ENCODE results near the gene SAMD8.
"Not testable (repeated sequence)": the region's sequence is repeated elsewhere in the genome, so short reads cannot be mapped to it uniquely, and the experiment has no call there.

SAMD8 gene

GRCh38 chr10:75107756-75108683 lies 3.4 kb upstream of the SAMD8 start:
- DNase-seq = no peak

DNA sequence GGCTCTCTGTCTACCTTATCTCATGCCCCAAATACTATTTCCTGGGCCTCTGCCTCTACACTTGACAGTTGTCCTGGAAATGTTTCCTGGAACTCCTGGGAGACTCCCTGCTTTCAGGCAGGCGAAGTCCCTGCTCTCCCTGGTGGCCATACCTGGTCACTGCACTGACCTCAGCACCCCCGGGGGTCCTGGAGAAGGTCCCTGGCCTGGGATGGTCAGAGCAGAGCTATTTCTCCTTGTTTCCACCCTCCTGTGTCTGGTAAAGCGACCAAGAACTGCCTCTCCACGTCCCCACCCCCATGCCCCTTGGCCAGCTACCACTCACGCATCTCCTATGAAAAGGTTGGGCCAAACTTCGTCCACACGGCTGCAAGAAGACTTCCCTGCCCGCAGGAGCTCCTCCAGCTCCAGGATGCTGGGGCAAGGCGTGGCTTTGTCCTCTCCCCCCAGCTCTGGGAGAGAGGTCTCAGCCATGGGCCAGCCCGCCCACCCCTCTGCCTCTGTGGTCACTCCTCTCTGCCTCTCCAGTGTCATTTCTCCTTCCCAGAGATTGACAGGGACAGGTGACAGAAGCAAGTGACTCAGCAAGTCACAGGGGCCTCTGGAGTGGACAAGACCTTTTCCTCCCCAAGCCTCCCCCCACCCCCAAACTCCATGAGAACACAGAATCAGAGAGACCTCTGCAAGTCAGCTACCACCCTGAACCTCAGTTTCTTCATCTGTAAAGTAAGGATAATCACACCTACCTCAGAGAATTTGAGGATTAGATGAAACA lies 2.6 kb upstream of the SAMD8 start:
- DNase-seq = no peak

GRCh38 chr10:75109459-75109778 lies 2.0 kb upstream of the SAMD8 start:
- no peak for DNase-seq

DNA sequence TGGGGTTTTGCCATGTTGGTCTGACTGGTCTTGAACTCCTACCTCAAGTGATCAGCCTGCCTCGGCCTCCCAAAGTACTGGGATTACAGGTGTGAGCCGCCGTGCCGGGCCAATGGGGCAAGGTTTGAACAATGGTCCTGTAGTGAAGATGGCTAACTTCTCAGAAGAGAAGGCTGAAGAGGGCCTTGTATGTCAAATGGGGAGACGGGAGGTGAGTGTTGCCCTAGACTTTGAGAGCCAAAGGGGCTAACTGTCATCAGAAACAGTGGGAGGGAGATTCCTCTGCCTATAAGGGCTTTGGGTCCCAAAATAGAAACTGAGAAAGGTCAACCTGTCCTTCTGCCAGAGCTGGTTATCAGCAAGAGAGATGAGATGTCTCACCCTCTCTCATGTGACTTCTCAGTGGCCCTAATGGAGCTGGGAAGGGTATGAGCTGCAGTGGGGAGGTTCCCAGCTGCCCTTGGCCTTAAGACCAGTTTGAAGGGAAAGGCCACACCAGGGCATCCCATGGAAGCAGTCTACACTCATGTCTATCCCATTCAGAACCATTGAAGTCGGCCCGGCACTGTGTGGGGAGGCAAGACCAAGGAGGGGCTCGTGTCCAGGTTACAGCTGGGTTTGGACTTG lies 1.3 kb upstream of the SAMD8 start:
- no peak for DNase-seq

DNA sequence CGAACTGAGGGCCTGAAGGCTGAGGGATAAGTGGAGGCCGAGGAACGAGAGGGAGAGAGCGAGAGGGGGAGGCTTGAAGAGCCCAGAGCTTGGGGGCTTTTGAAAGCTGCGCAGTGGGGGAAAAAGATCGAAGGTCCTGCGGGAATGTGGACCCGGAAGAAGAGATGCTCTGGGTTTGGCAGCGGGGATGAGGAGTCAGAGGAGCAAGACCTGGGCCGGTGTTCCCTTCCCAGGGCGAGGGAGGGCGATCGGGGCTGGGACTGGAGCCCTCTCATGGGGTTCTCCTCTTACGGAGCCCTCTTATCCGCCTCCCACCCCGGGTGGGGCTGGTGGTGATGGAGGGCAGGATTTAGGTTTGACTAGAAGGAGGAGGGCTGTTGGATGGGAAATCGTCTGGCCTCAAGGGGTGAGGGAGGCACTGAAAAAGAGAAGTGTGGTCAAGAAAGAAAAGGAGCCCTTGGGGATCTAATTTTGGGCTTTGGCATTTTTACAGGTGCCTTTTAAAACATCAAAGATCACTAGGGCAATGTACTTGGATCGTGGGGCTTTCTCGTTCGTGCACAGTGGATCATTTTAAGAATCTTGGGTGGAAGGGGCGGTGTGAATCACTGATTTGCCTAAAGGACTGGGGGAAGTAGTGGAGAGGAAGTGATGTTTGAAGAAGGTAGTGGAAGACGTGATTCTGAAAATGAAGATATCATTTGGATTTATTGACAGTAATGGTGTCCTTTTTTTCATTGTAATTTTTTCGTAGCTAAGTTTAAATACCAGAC lies 637 bp downstream of the SAMD8 start:
- peak; percentile 46 for DNase-seq

DNA sequence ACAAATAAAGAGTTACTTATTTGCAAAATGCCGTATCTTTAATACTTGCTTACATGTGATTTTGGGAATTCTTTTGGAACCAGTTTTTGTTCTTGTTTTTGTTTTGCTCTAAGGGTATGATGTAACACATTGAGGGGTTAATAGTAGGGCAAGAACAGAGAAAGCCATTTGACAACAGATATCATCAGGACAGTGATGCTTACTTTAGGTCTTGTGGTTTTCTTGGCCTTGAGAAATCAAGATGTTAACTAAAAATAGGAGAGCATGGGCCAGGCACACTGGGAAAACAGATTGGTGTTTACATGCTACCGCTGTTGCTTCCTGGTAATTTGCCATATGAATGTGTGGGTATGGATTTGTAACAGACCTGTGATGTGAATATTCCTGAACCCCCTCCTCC lies 3.7 kb downstream of the SAMD8 start:
- DNase-seq = no peak

- DNase-seq = not testable (repeated sequence)
Measured at GRCh38 chr10:75116941-75117775, 5.7 kb downstream of the SAMD8 start.

DNA sequence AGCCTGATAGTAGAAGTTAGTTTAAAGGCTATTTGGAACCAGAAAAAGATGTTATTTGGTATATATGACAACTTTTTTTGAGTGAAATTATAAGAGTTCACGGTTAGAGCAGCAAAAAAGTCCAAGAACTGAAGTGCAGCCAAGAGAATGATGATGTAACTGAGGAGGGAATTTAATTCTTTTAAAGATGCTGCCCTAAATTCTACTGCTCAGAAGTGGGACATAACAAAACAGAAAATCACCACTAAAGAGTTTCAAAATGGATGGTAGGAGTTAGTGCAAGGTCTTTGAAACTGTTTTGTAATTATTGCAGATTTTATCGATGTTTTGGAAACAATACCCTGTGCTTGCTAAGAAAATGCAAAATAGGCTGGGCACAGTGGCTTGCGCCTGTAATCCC lies 6.5 kb downstream of the SAMD8 start:
- no peak for DNase-seq

DNA sequence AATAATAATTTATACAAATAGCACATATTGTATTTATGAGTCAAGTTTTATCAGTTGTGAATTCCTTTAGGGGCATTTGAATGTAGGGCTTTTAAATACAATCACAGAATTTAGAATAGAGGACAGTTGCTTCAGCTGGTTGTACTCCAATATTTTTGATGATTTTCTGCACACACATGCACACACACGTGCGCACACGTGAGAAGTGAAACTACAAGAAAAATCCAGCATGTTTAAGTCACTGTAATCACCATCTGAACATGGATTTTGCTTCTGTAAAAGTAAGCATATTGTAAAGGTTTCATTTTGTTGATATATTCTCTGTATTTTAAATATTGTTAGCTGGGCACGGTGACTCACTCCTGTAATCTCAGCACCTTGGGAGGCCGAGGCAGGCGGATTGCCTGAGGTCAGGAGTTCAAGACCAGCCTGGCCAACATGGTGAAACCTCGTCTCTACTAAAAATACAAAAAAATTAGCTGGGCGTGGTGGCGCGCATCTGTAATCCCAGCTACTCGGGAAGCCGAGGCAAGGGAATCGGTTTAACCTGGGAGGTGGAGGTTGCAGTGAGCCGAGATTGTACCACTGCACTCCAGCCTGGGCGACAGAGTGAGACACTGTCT lies 8.1 kb downstream of the SAMD8 start:
- DNase-seq = not testable (repeated sequence)

DNA sequence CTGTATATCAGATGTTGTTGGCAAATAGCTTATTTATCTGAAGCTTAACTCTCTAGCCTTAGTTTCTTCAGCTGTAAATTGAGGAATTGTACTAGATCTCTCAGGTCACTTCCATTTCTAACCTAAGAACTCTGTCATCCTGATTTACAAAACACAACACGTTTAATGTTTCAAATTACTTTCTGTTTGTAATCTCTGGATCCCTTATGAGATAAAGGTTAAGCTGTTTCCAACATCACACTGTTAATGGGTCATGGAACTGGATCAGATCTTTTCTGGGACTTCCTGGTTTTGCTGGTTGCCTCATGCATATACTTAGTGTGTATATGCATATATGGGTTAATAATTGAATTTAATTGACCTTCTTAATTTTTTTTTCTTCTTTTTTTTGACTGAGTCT lies 9.9 kb downstream of the SAMD8 start:
- DNase-seq = no peak

GRCh38 chr10:75122505-75122904 lies 11.0 kb downstream of the SAMD8 start:
- no peak for DNase-seq

DNA sequence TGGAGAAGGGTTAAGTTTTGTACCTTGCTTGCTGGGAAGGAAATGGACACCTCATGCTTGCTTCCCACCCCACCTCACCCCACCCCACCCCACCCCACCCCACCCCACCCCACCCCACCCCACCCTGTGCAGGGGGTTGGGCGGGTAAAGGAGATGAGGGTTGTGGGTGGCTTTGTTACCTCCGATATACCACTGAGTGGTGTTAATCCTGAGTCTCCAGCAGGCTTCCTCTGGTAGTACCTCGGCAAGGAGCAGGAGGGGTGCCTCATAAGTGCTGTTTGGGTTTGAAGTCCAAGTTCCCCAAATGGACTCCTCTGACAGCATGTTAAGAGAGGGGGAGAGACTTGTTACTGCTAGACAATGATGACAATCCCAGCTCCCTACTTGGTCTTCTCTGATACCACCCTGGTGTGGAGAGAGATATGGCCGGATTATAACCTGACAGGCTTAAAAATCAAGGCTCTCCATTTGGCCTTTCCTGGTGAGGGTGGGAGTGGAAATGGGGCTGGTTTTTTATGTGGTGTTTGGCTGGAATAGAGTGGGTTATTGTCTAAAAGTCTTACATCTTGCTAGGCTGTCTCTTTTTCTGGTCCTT lies 11.7 kb downstream of the SAMD8 start:
- DNase-seq = no peak

GRCh38 chr10:75126277-75126676 lies 14.8 kb downstream of the SAMD8 start:
- DNase-seq = no peak

GRCh38 chr10:75127471-75127870 lies 16.0 kb downstream of the SAMD8 start:
- DNase-seq = no peak

- DNase-seq = not testable (repeated sequence)
Measured at GRCh38 chr10:75128985-75129384, 17.5 kb downstream of the SAMD8 start.

GRCh38 chr10:75129537-75129936 lies 18.1 kb downstream of the SAMD8 start:
- no peak for DNase-seq

GRCh38 chr10:75133701-75134100 lies 22.2 kb downstream of the SAMD8 start:
- not testable (repeated sequence) for DNase-seq

DNA sequence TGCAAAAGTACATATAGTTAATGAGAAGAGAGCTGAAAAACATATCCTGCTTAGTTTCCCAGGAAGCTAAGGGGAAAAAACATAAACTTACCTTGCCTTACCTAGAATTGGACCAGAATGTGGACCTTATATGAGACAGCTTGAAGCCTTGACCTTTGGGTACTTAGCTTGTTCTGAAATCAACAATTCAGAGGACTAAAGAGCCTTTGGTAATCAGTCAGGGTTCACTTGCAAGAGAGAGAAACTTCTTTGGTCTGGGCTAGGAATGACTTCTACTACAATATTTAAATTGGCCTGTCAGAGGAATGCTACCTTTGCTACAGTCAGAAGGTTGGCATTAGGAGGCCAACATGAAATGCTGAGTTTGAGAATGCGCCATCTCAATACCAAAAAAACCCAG lies 24.9 kb downstream of the SAMD8 start:
- no peak for DNase-seq

- DNase-seq = no peak
Measured at GRCh38 chr10:75137533-75138438, 26.3 kb downstream of the SAMD8 start.

- no peak for DNase-seq
Measured at GRCh38 chr10:75140246-75140645, 28.8 kb downstream of the SAMD8 start.
